ENCODE data around the gene TIAM1.

GRCh38 chr21:31195334-31196015 lies 148.6 kb downstream of the TIAM1 start:
- TF ChIP-seq CTCF (IDR thresholded peaks at IDR 0.05) = no peak
- no peak for TF ChIP-seq POLR2A (IDR thresholded peaks at IDR 0.05)

Data from adrenal gland (tissue), 5 donors.